Motor neuron (in vitro differentiated cells): ENCODE data around the gene CLDN16. TPM values are rescaled to one million over a fixed set of nuclear protein-coding genes. Genes with fewer than 3 reads are reported as not detected.
A peak's percentile ranks its signal among the peaks of the same experiment; 100 is the strongest.

ENCODE experiments used
- ATAC-seq, 8 experiments: fragments of 200-7000 bp; cut with Tn5 transposase; replicated peaks in 6 of 8; 2 replicates each; pipeline ENCODE4 v1.8.0; 2021; ENCODE audit warnings: mild to moderate bottlenecking in 8 of 8, moderate library complexity in 8 of 8
- H3K27ac ChIP-seq, 2 donors: fragments of 250-450 bp; sonication (Bioruptor Pico); 2 replicates each; pipeline ENCODE4 v1.9.0; 2021; ENCODE audit warnings: antibody characterized with exemption in 2 of 2, mild to moderate bottlenecking in 2 of 2, moderate library complexity in 1 of 2
- H3K4me1 ChIP-seq, 2 donors: fragments of 250-450 bp; sonication (Bioruptor Pico); replicated peaks in 1 of 2; 2 replicates each; pipeline ENCODE4 v1.6.1; 2021; ENCODE audit warnings: antibody characterized with exemption in 2 of 2, mild to moderate bottlenecking in 2 of 2, moderate library complexity in 1 of 2
- H3K4me3 ChIP-seq, 5 donors: fragments of 250-450 bp; sonication (Bioruptor Pico); 2 replicates each; pipeline ENCODE4 v1.9.0; 2021; ENCODE audit warnings: antibody characterized with exemption in 5 of 5, mild to moderate bottlenecking in 5 of 5, moderate library complexity in 4 of 5
- WGBS, 10 experiments: fragments of 450-650 bp; shearing (Covaris generic); methylation state at CpG; one replicate each; pipeline ENCODE4 v1.0.0; 2022; 5-methylcytosine and 5-hydroxymethylcytosine counted together
- in situ Hi-C, 9 experiments: fragments of 400-800 bp; cut with MboI; loops; one replicate each; pipeline ENCODE4 v1.15.0; 2021; ENCODE audit warnings: low sequenced_read_pairs in 9 of 9, low pct_unique_long_range_greater_than_20kb in 2 of 9; ENCODE audit not compliant: unreplicated experiment in 9 of 9
- total RNA-seq, 8 experiments: library from RNA; unstranded; fragments of 300-600 nt; gene quantifications; 2 replicates each; pipeline versions ENCODE4 v1.2.3 to v1.2.4, GENCODE V29; 2022

The CLDN16 gene
- total RNA-seq, 8 experiments from 2014 or later, result 0.05 to 0.21 (median 0.12) TPM; not detected in 4

- in situ Hi-C loops, result no loop called here
- Histone ChIP-seq H3K27ac (peak overlapping the region in 1 of 2 donors; percentile 14), H3K4me3 (no peak overlapping the region), H3K4me1 (peaks cover 0 to 2% of the 10 kb centered on the region in 2 donors)
- ATAC-seq, result peak in 7 of 8 experiments; percentile 97 to 100 (median 100)
- 0 to 82% (median 63%) methylated on average over 2 to 8 of the region's 8 CpGs; no CpG with 5 or more reads in 1 of the 10 experiments for WGBS, 10 experiments
Measured at GRCh38 chr3:190385731-190386688, 2.0 kb upstream of the CLDN16 start.

GRCh38 chr3:190388703-190389102 lies 740 bp downstream of the CLDN16 start:
- 20 to 80% (median 54%) methylated on average over 1 to 3 of the region's 3 CpGs; no CpG with 5 or more reads in 1 of the 10 experiments for WGBS, 10 experiments
- H3K4me1 ChIP-seq, result peaks cover 0 to 2% of the 10 kb centered on the region in 2 donors
- no peak for ATAC-seq
- no peak overlapping the region for H3K27ac ChIP-seq
- in situ Hi-C loops, result no loop called here
- no peak overlapping the region for H3K4me3 ChIP-seq

- ATAC-seq, result no peak
- H3K4me3 ChIP-seq, result no peak overlapping the region
- H3K4me1 ChIP-seq, result no peaks in the 10 kb centered on the region
- no peak overlapping the region for H3K27ac ChIP-seq
- in situ Hi-C loops, result no loop called here
Measured at GRCh38 chr3:190396001-190396400, 8.0 kb downstream of the CLDN16 start.

GRCh38 chr3:190397889-190398288 lies 9.9 kb downstream of the CLDN16 start:
- ATAC-seq, result peak in 3 of 8 experiments; percentile 46 to 52 (median 52)
- 30 to 100% (median 81%) methylated on average over 1 to 4 of the region's 4 CpGs for WGBS, 10 experiments
- no peaks in the 10 kb centered on the region for H3K4me1 ChIP-seq
- H3K4me3 ChIP-seq, result no peak overlapping the region
- in situ Hi-C loops, result no loop called here
- H3K27ac ChIP-seq, result no peak overlapping the region

GRCh38 chr3:190399677-190400076 lies 11.7 kb downstream of the CLDN16 start:
- 80 to 100% (median 93%) methylated on average over 1 to 7 of the region's 8 CpGs; no CpG with 5 or more reads in 3 of the 10 experiments for WGBS, 10 experiments
- in situ Hi-C loops, result no loop called here
- H3K4me3 ChIP-seq, result no peak overlapping the region
- no peak overlapping the region for H3K27ac ChIP-seq
- no peak for ATAC-seq
- H3K4me1 ChIP-seq, result no peaks in the 10 kb centered on the region

- Histone ChIP-seq H3K4me3 (no peak overlapping the region), H3K4me1 (no peaks in the 10 kb centered on the region), H3K27ac (no peak overlapping the region)
- WGBS, 10 experiments, result 0 to 100% (median 79%) methylated on average over 1 to 4 of the region's 4 CpGs
- in situ Hi-C loops, result no loop called here
- no peak for ATAC-seq
Measured at GRCh38 chr3:190401963-190402362, 14.0 kb downstream of the CLDN16 start.

GRCh38 chr3:190404715-190405114 lies 16.8 kb downstream of the CLDN16 start:
- in situ Hi-C loops, result no loop called here
- 86 to 100% (median 93%) methylated on average over 2 to 7 of the region's 8 CpGs; no CpG with 5 or more reads in 4 of the 10 experiments for WGBS, 10 experiments
- Histone ChIP-seq H3K27ac (no peak overlapping the region), H3K4me3 (no peak overlapping the region), H3K4me1 (no peaks in the 10 kb centered on the region)
- no peak for ATAC-seq

GRCh38 chr3:190414297-190414696 lies 26.3 kb downstream of the CLDN16 start:
- in situ Hi-C loops, result no loop called here
- ATAC-seq, result no peak
- H3K4me3 ChIP-seq, result no peak overlapping the region
- H3K4me1 ChIP-seq, result no peaks in the 10 kb centered on the region
- WGBS, 10 experiments, result 20 to 90% (median 77%) methylated on average over 1 to 2 of the region's 3 CpGs; no CpG with 5 or more reads in 5 of the 10 experiments
- no peak overlapping the region for H3K27ac ChIP-seq

GRCh38 chr3:190424108-190424477 lies 36.1 kb downstream of the CLDN16 start:
- 20 to 90% (median 50%) methylated on average over 1 to 2 of the region's 2 CpGs; no CpG with 5 or more reads in 2 of the 10 experiments for WGBS, 10 experiments
- no peak overlapping the region for H3K27ac ChIP-seq
- no peak for ATAC-seq
- in situ Hi-C loops, result no loop called here
- H3K4me3 ChIP-seq, result no peak overlapping the region
- no peaks in the 10 kb centered on the region for H3K4me1 ChIP-seq

GRCh38 chr3:190424478-190425439 lies 36.8 kb downstream of the CLDN16 start:
- 14 to 90% (median 44%) methylated on average over 3 to 13 of the region's 16 CpGs for WGBS, 10 experiments
- ATAC-seq, result peak; percentile 71 to 98 (median 92)
- Histone ChIP-seq H3K4me1 (no peaks in the 10 kb centered on the region), H3K27ac (no peak overlapping the region), H3K4me3 (no peak overlapping the region)
- in situ Hi-C loops, result loop anchor here in 2 of 9 experiments (25.0 kb wide), 2 partner anchors 212 to 462 kb away; no protein-coding TSS in a partner anchor

GRCh38 chr3:190425833-190426232 lies 37.9 kb downstream of the CLDN16 start:
- Histone ChIP-seq H3K27ac (no peak overlapping the region), H3K4me3 (no peak overlapping the region), H3K4me1 (no peaks in the 10 kb centered on the region)
- ATAC-seq, result no peak
- 89 to 100% (median 100%) methylated on average over 1 of the region's 1 CpG for WGBS, 10 experiments
- in situ Hi-C loops, result loop anchor here in 2 of 9 experiments (25.0 kb wide), 2 partner anchors 214 to 464 kb away; no protein-coding TSS in a partner anchor

GRCh38 chr3:190426806-190427507 lies 39.0 kb downstream of the CLDN16 start:
- in situ Hi-C loops, result loop anchor here in 2 of 9 experiments (25.0 kb wide), 2 partner anchors 215 to 465 kb away; no protein-coding TSS in a partner anchor
- no peak for ATAC-seq
- no peaks in the 10 kb centered on the region for H3K4me1 ChIP-seq

More at GRCh38 chr3:190426806-190427507, 39.0 kb downstream of the CLDN16 start:
- no peak overlapping the region for H3K4me3 ChIP-seq
- 39 to 100% (median 79%) methylated on average over 2 to 6 of the region's 6 CpGs for WGBS, 10 experiments
- no peak overlapping the region for H3K27ac ChIP-seq
